Hepatocyte (in vitro differentiated cells): ENCODE measurements around the gene GLS.

Experiments used
- CTCF ChIP-seq: fragments of 200-600 bp; sonication (generic); IDR thresholded peaks from 2 replicates; pipeline ENCODE4 v1.5.1; 2016; ENCODE audit warnings: antibody characterized with exemption, mild to moderate bottlenecking; ENCODE audit not compliant: poor library complexity
- EZH2 ChIP-seq: fragments of 200-600 bp; sonication (generic); IDR thresholded peaks from 2 replicates; pipeline ENCODE4 v1.6.1; 2016; ENCODE audit warnings: antibody characterized with exemption, mild to moderate bottlenecking, borderline replicate concordance
- EZH2phosphoT487 ChIP-seq: fragments of 200-600 bp; sonication (generic); IDR thresholded peaks from one replicate; pipeline ENCODE4 v1.6.1; 2018; ENCODE audit warnings: antibody characterized with exemption, mild to moderate bottlenecking, low read depth, moderate library complexity; ENCODE audit not compliant: unreplicated experiment, severe bottlenecking

GRCh38 chr2:190831941-190832340 lies 48.7 kb upstream of the GLS start:
- no peak for TF ChIP-seq CTCF
- no peak for TF ChIP-seq EZH2
- TF ChIP-seq EZH2phosphoT487 = no peak
